ENCODE data around the gene CSDE1. TPM values are rescaled to one million over a fixed set of nuclear protein-coding genes. Genes with fewer than 3 reads are reported as not detected.
A peak's percentile ranks its signal among the peaks of the same experiment; 100 is the strongest.

CSDE1 gene
- total RNA-seq, 2 experiments from 2014 or later = 496 to 514 TPM

DNA sequence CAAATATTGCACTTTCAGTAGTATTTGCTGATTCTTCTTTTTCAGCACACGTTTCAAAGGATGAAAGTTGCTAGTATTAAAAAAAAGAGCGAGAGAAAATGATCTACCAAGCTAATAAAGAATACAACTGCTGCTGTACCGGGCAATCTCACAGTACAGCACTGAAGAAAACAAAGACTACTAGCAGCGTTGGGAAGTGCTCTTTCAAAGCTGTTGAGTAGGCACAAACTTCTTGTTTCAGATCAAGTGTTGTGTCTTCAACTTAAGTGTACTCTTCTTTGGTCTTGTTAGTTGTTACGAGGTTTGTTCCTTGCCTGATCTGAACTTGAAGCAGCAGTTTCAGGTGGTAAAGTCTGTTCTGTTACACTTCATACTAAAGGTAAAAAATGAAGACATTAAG, 7.9 kb downstream of the CSDE1 start:
- Mint-ChIP-seq H3K27me3 (no peaks in the 10 kb centered on the region), H3K36me3 (ENCODE audit: low read depth) (peaks cover 57% of the 10 kb centered on the region), H3K4me1 (ENCODE audit: low read depth) (peaks cover 87% of the 10 kb centered on the region), H3K9me3 (no peaks in the 10 kb centered on the region), H3K27ac (peak overlapping the region; percentile 10), H3K4me3 (no peak overlapping the region)
- ATAC-seq = no peak
- intact Hi-C loops (cut with micrococcal nuclease) = no loop called here
- POLR2A ChIA-PET = interaction anchor here (0.6 to 4.5 kb wide), 6 partner anchors 8 to 1154 kb away, joined by 3 to 20 read pairs (median 4); partner anchors contain the start of genes CSDE1, NRAS and SIKE1
- TF ChIP-seq, protein P1, sequence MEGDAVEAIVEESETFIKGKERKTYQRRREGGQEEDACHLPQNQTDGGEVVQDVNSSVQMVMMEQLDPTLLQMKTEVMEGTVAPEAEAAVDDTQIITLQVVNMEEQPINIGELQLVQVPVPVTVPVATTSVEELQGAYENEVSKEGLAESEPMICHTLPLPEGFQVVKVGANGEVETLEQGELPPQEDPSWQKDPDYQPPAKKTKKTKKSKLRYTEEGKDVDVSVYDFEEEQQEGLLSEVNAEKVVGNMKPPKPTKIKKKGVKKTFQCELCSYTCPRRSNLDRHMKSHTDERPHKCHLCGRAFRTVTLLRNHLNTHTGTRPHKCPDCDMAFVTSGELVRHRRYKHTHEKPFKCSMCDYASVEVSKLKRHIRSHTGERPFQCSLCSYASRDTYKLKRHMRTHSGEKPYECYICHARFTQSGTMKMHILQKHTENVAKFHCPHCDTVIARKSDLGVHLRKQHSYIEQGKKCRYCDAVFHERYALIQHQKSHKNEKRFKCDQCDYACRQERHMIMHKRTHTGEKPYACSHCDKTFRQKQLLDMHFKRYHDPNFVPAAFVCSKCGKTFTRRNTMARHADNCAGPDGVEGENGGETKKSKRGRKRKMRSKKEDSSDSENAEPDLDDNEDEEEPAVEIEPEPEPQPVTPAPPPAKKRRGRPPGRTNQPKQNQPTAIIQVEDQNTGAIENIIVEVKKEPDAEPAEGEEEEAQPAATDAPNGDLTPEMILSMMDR (IDR thresholded peaks at IDR 0.05) = no peak
- no peak for DNase-seq
- CTCF ChIA-PET = no interaction called here

DNA sequence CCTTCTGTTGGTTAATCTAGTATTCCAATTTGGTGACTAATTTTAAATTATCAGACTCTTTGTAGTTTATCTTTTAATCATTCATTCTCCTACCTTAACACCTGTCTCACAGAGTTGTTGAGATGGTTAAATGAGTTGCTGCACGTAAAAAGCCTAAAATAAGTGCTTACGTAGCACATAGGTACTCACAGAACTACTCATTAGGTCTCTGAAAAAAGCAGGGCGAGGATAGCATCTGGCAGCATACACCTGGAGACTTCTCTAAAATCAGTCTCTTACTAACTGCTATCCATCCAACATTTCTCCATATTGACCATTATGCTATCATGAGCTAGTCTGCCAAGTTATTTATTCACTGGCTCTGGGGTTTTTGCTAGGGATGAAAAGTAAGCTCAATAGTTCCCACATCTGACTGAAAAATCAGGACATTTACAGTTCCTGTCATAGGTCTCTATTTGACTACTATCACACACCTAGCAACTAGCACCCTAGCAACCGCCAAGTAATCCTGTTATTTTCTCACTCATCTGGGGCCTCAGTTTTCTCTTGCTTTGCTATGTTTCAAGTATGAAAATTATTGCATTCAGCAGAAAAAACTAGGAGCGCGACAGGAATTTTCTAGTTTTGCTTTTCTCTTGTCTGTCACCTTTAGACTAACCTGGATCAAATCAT, 11.2 kb downstream of the CSDE1 start:
- H3K36me3 Mint-ChIP-seq (ENCODE audit: low read depth) = peaks cover 64% of the 10 kb centered on the region
- intact Hi-C loops (cut with micrococcal nuclease) = no loop called here
- H3K27me3 Mint-ChIP-seq = no peaks in the 10 kb centered on the region
- ATAC-seq = no peak
- CTCF ChIA-PET = no interaction called here
- DNase-seq = peak; percentile 10
- H3K27ac Mint-ChIP-seq = peak overlapping the region; percentile 26
- peaks cover 82% of the 10 kb centered on the region for H3K4me1 Mint-ChIP-seq (ENCODE audit: low read depth)
- no peak overlapping the region for H3K4me3 Mint-ChIP-seq
- TF ChIP-seq, protein P1 (IDR thresholded peaks at IDR 0.05) = no peak
- POLR2A ChIA-PET = interaction anchor here (0.9 to 4.5 kb wide), 3 partner anchors 10 to 35 kb away, joined by 3 to 20 read pairs (median 15); partner anchors contain the start of genes CSDE1 and NRAS
- H3K9me3 Mint-ChIP-seq = no peaks in the 10 kb centered on the region

DNA sequence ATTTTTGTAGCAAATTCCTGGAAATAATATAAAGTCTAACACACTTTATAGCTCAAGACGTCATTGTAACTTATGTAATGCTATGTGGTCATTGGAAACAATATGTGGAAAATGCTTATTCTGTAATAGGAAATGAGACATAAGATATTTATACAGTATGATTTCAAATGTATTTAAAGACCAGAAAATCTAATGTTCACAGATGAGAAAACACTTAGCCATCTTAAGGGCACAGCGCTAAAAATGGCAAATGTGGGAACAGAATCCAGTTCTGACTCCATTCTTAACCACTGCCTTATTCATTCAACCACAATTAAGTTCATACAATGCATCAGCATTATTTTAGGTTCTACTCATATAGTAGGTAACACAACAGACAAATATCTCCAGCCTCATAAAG, 12.5 kb downstream of the CSDE1 start:
- H3K27me3 Mint-ChIP-seq = no peaks in the 10 kb centered on the region
- peak; percentile 87 for ATAC-seq
- H3K4me1 Mint-ChIP-seq (ENCODE audit: low read depth) = peaks cover 78% of the 10 kb centered on the region
- H3K4me3 Mint-ChIP-seq = no peak overlapping the region
- peaks cover 65% of the 10 kb centered on the region for H3K36me3 Mint-ChIP-seq (ENCODE audit: low read depth)
- H3K9me3 Mint-ChIP-seq = no peaks in the 10 kb centered on the region
- CTCF ChIA-PET = interaction anchor here (0.8 to 1.4 kb wide), 2 partner anchors 15 to 76 kb away, joined by 3 to 4 read pairs; no protein-coding TSS in a partner anchor
- H3K27ac Mint-ChIP-seq = peak overlapping the region; percentile 21
- DNase-seq = peak; percentile 40
- TF ChIP-seq, protein P1 (IDR thresholded peaks at IDR 0.05) = no peak
- intact Hi-C loops (cut with micrococcal nuclease) = no loop called here
- POLR2A ChIA-PET = interaction anchor here (1.2 to 2.2 kb wide), 2 partner anchors 8 to 12 kb away, joined by 6 to 9 read pairs; partner anchors contain the start of gene CSDE1

DNA sequence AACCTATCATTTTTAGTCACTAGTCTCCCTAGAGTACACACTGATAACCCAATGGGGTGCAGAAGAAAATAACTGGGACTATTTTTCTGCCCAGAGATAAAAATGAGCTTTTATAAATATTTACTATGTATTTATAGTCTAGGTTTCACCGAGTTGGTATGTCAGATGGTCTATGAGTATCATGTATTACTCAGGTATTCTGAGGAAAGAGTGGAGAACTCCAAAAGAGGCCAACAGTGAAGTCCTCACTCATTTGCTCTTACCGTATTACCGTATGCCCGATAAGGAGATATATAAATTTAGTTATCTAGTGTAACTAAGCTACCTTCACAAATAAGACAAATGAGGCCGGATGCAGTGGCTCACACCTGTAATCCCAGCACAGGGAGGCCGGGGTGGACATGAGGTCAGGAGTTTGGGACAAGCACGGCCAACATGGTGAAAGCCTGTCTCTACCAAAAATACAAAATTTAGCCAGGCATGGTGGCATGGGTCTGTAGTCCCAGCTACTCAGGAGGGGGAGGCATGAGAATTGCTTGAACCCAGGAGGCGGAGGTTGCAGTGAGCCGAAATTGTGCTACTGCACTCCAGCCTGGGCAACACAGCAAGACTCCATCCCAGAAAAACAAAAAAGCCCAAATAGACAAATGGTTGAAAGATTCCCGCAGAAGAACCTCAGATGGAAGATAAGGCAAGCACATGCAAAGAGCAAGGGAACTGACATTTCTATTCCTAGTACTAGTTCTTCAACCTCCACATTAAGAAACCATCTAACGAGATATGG, 15.6 kb downstream of the CSDE1 start:
- H3K9me3 Mint-ChIP-seq = no peaks in the 10 kb centered on the region
- peak overlapping the region; percentile 43 for H3K27ac Mint-ChIP-seq
- no peaks in the 10 kb centered on the region for H3K27me3 Mint-ChIP-seq
- H3K4me1 Mint-ChIP-seq (ENCODE audit: low read depth) = peaks cover 60% of the 10 kb centered on the region
- no peak for ATAC-seq
- ChIA-PET CTCF (no interaction called here), POLR2A (interaction anchor here (1.0 to 2.1 kb wide), 4 partner anchors 11 to 22 kb away, joined by 3 to 10 read pairs (median 4); partner anchors contain the start of gene CSDE1)
- DNase-seq = no peak
- TF ChIP-seq, protein P1 (IDR thresholded peaks at IDR 0.05) = no peak
- no peak overlapping the region for H3K4me3 Mint-ChIP-seq
- H3K36me3 Mint-ChIP-seq (ENCODE audit: low read depth) = peaks cover 52% of the 10 kb centered on the region
- intact Hi-C loops (cut with micrococcal nuclease) = no loop called here

All from activated CD8-positive, alpha-beta T cell treated with anti-CD3 and anti-CD28 coated beads for 36 hours (primary cell).